Activated CD4-positive, alpha-beta memory T cell treated with anti-CD3 and anti-CD28 coated beads, Interleukin-2, amount 10 ng/mL, durations not matched to agents 7 days and 5 days (primary cell): Measurements from ENCODE around the gene NAA38. TPM values are rescaled to one million over a fixed set of nuclear protein-coding genes. Genes with fewer than 3 reads are reported as not detected.
A peak's percentile ranks its signal among the peaks of the same experiment; 100 is the strongest.

Source experiments
- CTCF ChIA-PET: fragments of 350-600 bp; sonication (Branson Sonifier 250); formaldehyde crosslinking; loops from one replicate; lab custom pipeline; 2021; ENCODE audit warnings: antibody characterized with exemption, inconsistent platforms; lab: Charles Lee
- POLR2A ChIA-PET: fragments of 350-600 bp; sonication (Branson Sonifier 250); formaldehyde crosslinking; loops from one replicate; lab custom pipeline; 2021; ENCODE audit warnings: antibody characterized with exemption; lab: Charles Lee
- DNase-seq: peaks from one replicate; pipeline ENCODE4 v3.0.0-alpha.2; 2020
- H3K27ac Mint-ChIP-seq: one replicate; pipeline ENCODE4 v1.8.0; 2021; ENCODE audit warnings: mild to moderate bottlenecking, mixed read lengths
- H3K27me3 Mint-ChIP-seq: one replicate; pipeline ENCODE4 v1.8.0; 2021; ENCODE audit warnings: mixed read lengths
- H3K36me3 Mint-ChIP-seq: one replicate; pipeline ENCODE4 v1.8.0; 2021; ENCODE audit warnings: low read depth, mixed read lengths
- H3K4me1 Mint-ChIP-seq: one replicate; pipeline ENCODE4 v1.8.0; 2021; ENCODE audit warnings: mixed read lengths
- H3K4me3 Mint-ChIP-seq: one replicate; pipeline ENCODE4 v1.8.0; 2021; ENCODE audit warnings: mild to moderate bottlenecking, mixed read lengths
- H3K9me3 Mint-ChIP-seq: one replicate; pipeline ENCODE4 v1.8.0; 2021; ENCODE audit warnings: mixed read lengths
- total RNA-seq, 2 experiments: library from RNA; stranded (reverse); gene quantifications; one replicate each; pipeline ENCODE4 v1.2.3, GENCODE V29; 2021

NAA38 gene
- total RNA-seq, 2 experiments from 2014 or later, result 69.8 to 76.9 TPM

- peaks cover 6% of the 10 kb centered on the region for H3K36me3 Mint-ChIP-seq
- no peaks in the 10 kb centered on the region for H3K9me3 Mint-ChIP-seq
- no peak within 1 kb of the TSS for H3K27ac Mint-ChIP-seq
- H3K4me1 Mint-ChIP-seq, result peaks cover 28% of the 10 kb centered on the region
- no peak within 1 kb of the TSS for H3K4me3 Mint-ChIP-seq
- ChIA-PET CTCF (interaction anchor here (2.3 kb wide), 1 partner anchor 20 kb away, joined by 24 read pairs; the partner anchor contains the start of gene KDM6B), POLR2A (interaction anchor here (1.0 to 3.1 kb wide), 5 partner anchors 10 to 77 kb away, joined by 4 to 32 read pairs (median 24); partner anchors contain the start of genes CNTROB and KDM6B)
- peak; percentile 16 for DNase-seq
- no peaks in the 10 kb centered on the region for H3K27me3 Mint-ChIP-seq
Observed at GRCh38 chr17:7854851-7855659, 2.3 kb downstream of the NAA38 start, which contains the start of gene TMEM88. TMEM88 (plus strand) TSS chr17:7855066; CDS start chr17:7855075, 9 bp downstream.

- peaks cover 6% of the 10 kb centered on the region for H3K36me3 Mint-ChIP-seq
- no peak overlapping the region for H3K4me3 Mint-ChIP-seq
- H3K4me1 Mint-ChIP-seq, result peaks cover 33% of the 10 kb centered on the region
- no peaks in the 10 kb centered on the region for H3K27me3 Mint-ChIP-seq
- peak; percentile 16 for DNase-seq
- H3K27ac Mint-ChIP-seq, result no peak overlapping the region
- ChIA-PET POLR2A (interaction anchor here (1.3 kb wide), 1 partner anchor 21 kb away, joined by 5 read pairs; no protein-coding TSS in a partner anchor), CTCF (no interaction called here)
- H3K9me3 Mint-ChIP-seq, result no peaks in the 10 kb centered on the region
Observed at GRCh38 chr17:7854078-7854777, 3.1 kb downstream of the NAA38 start.

GRCh38 chr17:7853691-7854038 is 3.7 kb downstream of the NAA38 start:
- POLR2A ChIA-PET, result interaction anchor here (1.3 kb wide), 1 partner anchor 21 kb away, joined by 5 read pairs; no protein-coding TSS in a partner anchor
- DNase-seq, result no peak
- H3K9me3 Mint-ChIP-seq, result no peaks in the 10 kb centered on the region
- H3K27ac Mint-ChIP-seq, result no peak overlapping the region
- no peaks in the 10 kb centered on the region for H3K27me3 Mint-ChIP-seq
- peaks cover 33% of the 10 kb centered on the region for H3K4me1 Mint-ChIP-seq
- H3K4me3 Mint-ChIP-seq, result no peak overlapping the region
- CTCF ChIA-PET, result no interaction called here
- peaks cover 6% of the 10 kb centered on the region for H3K36me3 Mint-ChIP-seq

- no peak overlapping the region for H3K27ac Mint-ChIP-seq
- H3K4me3 Mint-ChIP-seq, result no peak overlapping the region
- DNase-seq, result peak; percentile 15
- no peaks in the 10 kb centered on the region for H3K27me3 Mint-ChIP-seq
- ChIA-PET POLR2A (interaction anchor here (1.3 kb wide), 1 partner anchor 20 kb away, joined by 5 read pairs; no protein-coding TSS in a partner anchor), CTCF (no interaction called here)
- peaks cover 34% of the 10 kb centered on the region for H3K4me1 Mint-ChIP-seq
- peaks cover 6% of the 10 kb centered on the region for H3K36me3 Mint-ChIP-seq
- no peaks in the 10 kb centered on the region for H3K9me3 Mint-ChIP-seq
Observed at GRCh38 chr17:7852919-7853690, 4.3 kb downstream of the NAA38 start.

GRCh38 chr17:7852262-7852670 is 5.1 kb downstream of the NAA38 start:
- ChIA-PET CTCF (interaction anchor here (1.6 to 2.7 kb wide), 2 partner anchors 18 to 27 kb away, joined by 7 to 34 read pairs; partner anchors contain the start of gene KDM6B), POLR2A (interaction anchor here (4.0 kb wide), 1 partner anchor 16 kb away, joined by 30 read pairs; the partner anchor contains the start of gene KDM6B)
- no peak overlapping the region for H3K4me3 Mint-ChIP-seq
- peaks cover 34% of the 10 kb centered on the region for H3K4me1 Mint-ChIP-seq
- DNase-seq, result peak; percentile 17
- no peaks in the 10 kb centered on the region for H3K27me3 Mint-ChIP-seq
- no peak overlapping the region for H3K27ac Mint-ChIP-seq
- peaks cover 6% of the 10 kb centered on the region for H3K36me3 Mint-ChIP-seq
- H3K9me3 Mint-ChIP-seq, result no peaks in the 10 kb centered on the region

GRCh38 chr17:7851438-7852261 is 5.7 kb downstream of the NAA38 start:
- peaks cover 6% of the 10 kb centered on the region for H3K36me3 Mint-ChIP-seq
- no peaks in the 10 kb centered on the region for H3K27me3 Mint-ChIP-seq
- DNase-seq, result peak; percentile 95
- ChIA-PET CTCF (interaction anchor here (1.0 to 2.7 kb wide), 6 partner anchors 10 to 164 kb away, joined by 3 to 34 read pairs (median 7); partner anchors contain the start of genes KDM6B and TP53), POLR2A (interaction anchor here (0.8 to 4.0 kb wide), 6 partner anchors 8 to 322 kb away, joined by 3 to 30 read pairs (median 4); partner anchors contain the start of gene KDM6B)
- H3K9me3 Mint-ChIP-seq, result no peaks in the 10 kb centered on the region
- H3K4me1 Mint-ChIP-seq, result peaks cover 36% of the 10 kb centered on the region
- H3K4me3 Mint-ChIP-seq, result peak overlapping the region; percentile 75
- H3K27ac Mint-ChIP-seq, result peak overlapping the region; percentile 47

- no peaks in the 10 kb centered on the region for H3K9me3 Mint-ChIP-seq
- H3K4me1 Mint-ChIP-seq, result peaks cover 36% of the 10 kb centered on the region
- peak overlapping the region; percentile 75 for H3K4me3 Mint-ChIP-seq
- peak overlapping the region; percentile 47 for H3K27ac Mint-ChIP-seq
- H3K36me3 Mint-ChIP-seq, result peaks cover 5% of the 10 kb centered on the region
- CTCF ChIA-PET, result interaction anchor here (0.7 to 2.7 kb wide), 7 partner anchors 10 to 164 kb away, joined by 3 to 34 read pairs (median 7); partner anchors contain the start of genes KDM6B and TP53
- POLR2A ChIA-PET, result interaction anchor here (0.8 to 4.0 kb wide), 6 partner anchors 7 to 323 kb away, joined by 3 to 30 read pairs (median 4); partner anchors contain the start of gene KDM6B
- DNase-seq, result no peak
- no peaks in the 10 kb centered on the region for H3K27me3 Mint-ChIP-seq
Observed at GRCh38 chr17:7850701-7851437, 6.5 kb downstream of the NAA38 start.

GRCh38 chr17:7849751-7850504 is 7.4 kb downstream of the NAA38 start:
- DNase-seq, result no peak
- H3K4me3 Mint-ChIP-seq, result no peak overlapping the region
- no peaks in the 10 kb centered on the region for H3K9me3 Mint-ChIP-seq
- no peaks in the 10 kb centered on the region for H3K27me3 Mint-ChIP-seq
- POLR2A ChIA-PET, result interaction anchor here (1.2 to 4.0 kb wide), 4 partner anchors 9 to 323 kb away, joined by 3 to 30 read pairs (median 5); partner anchors contain the start of gene KDM6B
- no peak overlapping the region for H3K27ac Mint-ChIP-seq
- peaks cover 2% of the 10 kb centered on the region for H3K36me3 Mint-ChIP-seq
- CTCF ChIA-PET, result interaction anchor here (0.7 to 2.7 kb wide), 3 partner anchors 9 to 140 kb away, joined by 4 to 34 read pairs (median 14); partner anchors contain the start of gene KDM6B
- peaks cover 42% of the 10 kb centered on the region for H3K4me1 Mint-ChIP-seq

- Mint-ChIP-seq H3K4me1 (peaks cover 43% of the 10 kb centered on the region), H3K9me3 (no peaks in the 10 kb centered on the region), H3K4me3 (no peak overlapping the region), H3K27ac (no peak overlapping the region), H3K36me3 (peaks cover 2% of the 10 kb centered on the region), H3K27me3 (no peaks in the 10 kb centered on the region)
- DNase-seq, result no peak
- CTCF ChIA-PET, result interaction anchor here (0.6 to 2.7 kb wide), 2 partner anchors 15 to 132 kb away, joined by 3 to 34 read pairs; partner anchors contain the start of gene KDM6B
- POLR2A ChIA-PET, result interaction anchor here (1.2 to 4.0 kb wide), 2 partner anchors 13 to 105 kb away, joined by 3 to 30 read pairs; partner anchors contain the start of gene KDM6B
Observed at GRCh38 chr17:7849130-7849750, 8.1 kb downstream of the NAA38 start.

- Mint-ChIP-seq H3K4me1 (peaks cover 41% of the 10 kb centered on the region), H3K9me3 (no peaks in the 10 kb centered on the region), H3K27ac (no peak overlapping the region), H3K27me3 (no peaks in the 10 kb centered on the region), H3K36me3 (peaks cover 3% of the 10 kb centered on the region), H3K4me3 (no peak overlapping the region)
- ChIA-PET CTCF (interaction anchor here (0.6 kb wide), 1 partner anchor 132 kb away, joined by 3 read pairs; no protein-coding TSS in a partner anchor), POLR2A (interaction anchor here (1.2 to 4.0 kb wide), 2 partner anchors 12 to 105 kb away, joined by 3 to 30 read pairs; partner anchors contain the start of gene KDM6B)
- DNase-seq, result no peak
Observed at GRCh38 chr17:7848739-7849129, 8.6 kb downstream of the NAA38 start.
